ENCODE data around the gene TNFRSF8.
A peak's percentile ranks its signal among the peaks of the same experiment; 100 is the strongest.

TNFRSF8 gene

DNA sequence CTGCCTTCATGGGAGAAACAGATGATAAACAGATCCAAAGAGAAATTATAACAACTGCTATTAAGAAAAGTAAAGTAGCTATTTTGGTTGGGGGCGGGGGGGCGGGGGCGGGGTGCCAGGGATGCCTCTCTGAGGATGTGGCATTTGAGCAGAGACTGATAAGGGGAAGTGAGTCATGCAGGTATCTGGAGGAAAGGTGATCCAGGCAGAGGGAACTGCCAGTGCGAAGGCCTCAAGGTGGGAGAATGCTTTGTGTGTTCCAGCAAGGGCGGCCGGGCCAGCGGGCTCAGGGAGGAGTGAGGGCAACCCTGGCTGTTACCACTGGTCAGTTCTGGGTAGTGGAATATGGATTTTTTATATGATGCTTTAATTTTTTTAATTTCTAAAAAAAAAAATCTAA is 96.7 kb downstream of the TNFRSF8 start:
- no peak for DNase-seq (ENCODE audit: low spot score)

GRCh38 chr1:12161324-12161661 is 98.2 kb downstream of the TNFRSF8 start:
- DNase-seq (ENCODE audit: low spot score) = no peak

- peak; percentile 87 for DNase-seq (ENCODE audit: low spot score)
Observed at GRCh38 chr1:12161662-12162458, 98.8 kb downstream of the TNFRSF8 start.

DNA sequence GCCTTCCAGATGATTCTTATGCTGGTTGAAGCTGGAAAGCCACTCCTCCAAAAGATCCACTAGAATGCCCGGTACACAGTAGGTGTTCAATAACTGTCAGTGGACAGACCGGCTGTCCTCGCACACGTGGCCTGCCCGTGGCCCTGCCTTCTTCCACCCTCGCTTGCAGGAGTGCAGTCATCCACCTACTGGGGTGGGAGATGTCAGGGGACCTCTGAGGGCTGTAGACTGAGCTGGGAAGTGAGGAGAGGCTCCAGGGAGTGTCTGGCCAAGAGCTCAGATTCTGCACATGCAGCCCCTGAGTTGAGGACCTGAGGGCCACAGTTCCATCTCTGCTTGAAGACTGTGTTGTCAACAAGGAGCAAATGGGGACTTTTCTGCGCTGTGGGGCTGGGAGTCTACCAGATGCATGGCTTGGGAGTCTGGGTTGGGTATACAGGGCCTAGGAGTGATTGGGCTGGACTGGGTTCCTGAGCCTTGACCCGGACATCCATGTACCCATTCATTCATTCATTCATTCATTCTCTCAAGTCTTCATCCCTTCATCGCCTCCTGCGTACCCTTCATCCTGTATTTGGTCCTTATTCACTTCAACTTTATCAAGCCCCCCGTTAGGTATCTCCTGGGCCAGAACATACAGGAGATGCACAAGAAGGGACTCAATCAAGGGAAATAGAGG is 99.5 kb downstream of the TNFRSF8 start:
- DNase-seq (ENCODE audit: low spot score) = no peak

DNA sequence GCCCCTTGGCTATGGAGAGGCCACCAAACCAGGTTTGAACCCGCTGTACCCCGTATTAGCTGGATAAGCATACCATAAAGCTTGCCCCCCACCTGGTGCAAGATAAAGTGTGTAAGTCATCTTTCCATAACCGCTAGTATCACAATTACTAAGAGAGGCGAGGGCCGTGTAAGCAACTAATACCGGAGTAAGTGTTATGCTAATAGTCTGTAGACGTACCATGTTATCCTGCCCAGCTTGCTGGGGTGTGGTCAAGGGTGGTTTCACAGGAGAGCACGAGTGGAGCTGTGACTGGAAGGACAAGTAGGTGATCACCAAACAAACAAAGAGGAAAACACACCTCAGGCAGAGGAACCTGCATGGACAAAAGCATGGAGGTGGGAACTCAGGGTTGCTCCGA is 100.1 kb downstream of the TNFRSF8 start:
- DNase-seq (ENCODE audit: low spot score) = no peak

DNA sequence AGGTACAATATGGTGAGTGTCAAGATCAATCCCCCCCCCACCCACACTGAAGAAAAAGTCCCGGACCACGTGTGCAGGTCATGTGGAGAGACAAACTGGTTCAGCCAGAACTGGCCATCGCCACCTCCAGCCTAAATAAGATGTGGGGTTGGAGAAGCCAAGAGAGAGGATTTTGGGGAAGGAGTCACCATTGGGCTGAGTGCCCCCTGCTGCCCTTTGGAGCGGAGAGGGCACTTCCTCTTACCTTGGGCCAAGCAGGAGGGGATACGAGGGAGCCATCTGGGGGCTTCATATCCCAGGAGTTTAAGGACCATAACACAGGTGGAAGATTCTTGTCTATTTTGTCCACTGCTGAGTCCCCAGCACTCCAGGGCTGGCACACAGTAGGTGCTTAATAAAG is 101.1 kb downstream of the TNFRSF8 start:
- no peak for DNase-seq (ENCODE audit: low spot score)

GRCh38 chr1:12165342-12165741 is 102.2 kb downstream of the TNFRSF8 start:
- DNase-seq (ENCODE audit: low spot score) = no peak

GRCh38 chr1:12166834-12167492 is 103.9 kb downstream of the TNFRSF8 start, which contains the start of gene TNFRSF1B:
TSS of gene TNFRSF1B (plus strand) at chr1:12166991. CDS start at chr1:12167092, 101 bp downstream.
- DNase-seq (ENCODE audit: low spot score) = no peak

DNA sequence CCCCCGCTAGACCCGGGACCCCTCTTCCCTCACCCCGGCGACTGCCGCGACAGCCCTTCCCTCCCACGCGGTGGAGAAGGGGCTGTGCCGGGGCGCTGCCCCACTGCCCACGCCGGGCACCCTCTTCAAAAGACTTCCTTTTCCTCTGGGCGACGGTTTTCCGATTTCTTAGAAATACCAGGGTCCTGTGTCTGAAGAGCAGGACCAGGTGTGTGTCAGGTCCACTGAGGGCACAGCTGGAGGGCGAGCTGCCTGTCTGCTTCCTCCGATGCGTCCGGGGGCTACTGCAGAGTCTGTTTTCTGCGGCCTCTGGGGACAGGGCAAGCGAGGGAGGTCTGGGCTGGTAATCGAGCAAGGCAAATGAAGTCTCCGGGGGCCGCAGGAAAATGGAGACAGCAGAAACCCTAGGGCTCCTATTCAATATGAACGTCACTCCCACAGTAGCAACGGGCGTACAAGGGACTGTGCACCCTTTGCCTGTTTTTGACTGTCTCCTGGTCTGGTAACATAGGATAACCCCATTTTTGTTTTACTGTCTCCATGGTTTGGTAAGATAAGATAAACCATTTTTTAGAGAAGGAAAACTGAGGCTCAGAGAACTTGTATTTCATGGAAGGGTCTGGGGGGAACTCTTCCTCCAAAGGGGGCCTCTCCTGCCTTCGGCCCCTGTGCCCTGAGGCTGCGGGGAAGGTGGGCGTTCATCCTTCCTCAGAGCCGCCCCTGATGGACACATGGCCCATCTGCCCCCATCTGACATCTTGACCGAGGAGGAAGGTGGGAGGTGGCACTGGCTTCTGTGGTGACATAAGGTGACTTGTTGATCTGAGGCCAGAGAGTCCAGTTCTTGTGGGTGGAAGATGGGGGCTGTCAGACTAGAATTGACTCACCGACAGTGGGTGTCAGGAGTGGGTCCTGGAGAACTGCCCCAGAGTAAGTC is 104.7 kb downstream of the TNFRSF8 start:
- DNase-seq (ENCODE audit: low spot score) = no peak

GRCh38 chr1:12168451-12169160 is 105.5 kb downstream of the TNFRSF8 start:
- DNase-seq (ENCODE audit: low spot score) = no peak

- no peak for DNase-seq (ENCODE audit: low spot score)
Observed at GRCh38 chr1:12169442-12170135, 106.5 kb downstream of the TNFRSF8 start.

GRCh38 chr1:12170263-12170671 is 107.2 kb downstream of the TNFRSF8 start:
- DNase-seq (ENCODE audit: low spot score) = no peak

DNA sequence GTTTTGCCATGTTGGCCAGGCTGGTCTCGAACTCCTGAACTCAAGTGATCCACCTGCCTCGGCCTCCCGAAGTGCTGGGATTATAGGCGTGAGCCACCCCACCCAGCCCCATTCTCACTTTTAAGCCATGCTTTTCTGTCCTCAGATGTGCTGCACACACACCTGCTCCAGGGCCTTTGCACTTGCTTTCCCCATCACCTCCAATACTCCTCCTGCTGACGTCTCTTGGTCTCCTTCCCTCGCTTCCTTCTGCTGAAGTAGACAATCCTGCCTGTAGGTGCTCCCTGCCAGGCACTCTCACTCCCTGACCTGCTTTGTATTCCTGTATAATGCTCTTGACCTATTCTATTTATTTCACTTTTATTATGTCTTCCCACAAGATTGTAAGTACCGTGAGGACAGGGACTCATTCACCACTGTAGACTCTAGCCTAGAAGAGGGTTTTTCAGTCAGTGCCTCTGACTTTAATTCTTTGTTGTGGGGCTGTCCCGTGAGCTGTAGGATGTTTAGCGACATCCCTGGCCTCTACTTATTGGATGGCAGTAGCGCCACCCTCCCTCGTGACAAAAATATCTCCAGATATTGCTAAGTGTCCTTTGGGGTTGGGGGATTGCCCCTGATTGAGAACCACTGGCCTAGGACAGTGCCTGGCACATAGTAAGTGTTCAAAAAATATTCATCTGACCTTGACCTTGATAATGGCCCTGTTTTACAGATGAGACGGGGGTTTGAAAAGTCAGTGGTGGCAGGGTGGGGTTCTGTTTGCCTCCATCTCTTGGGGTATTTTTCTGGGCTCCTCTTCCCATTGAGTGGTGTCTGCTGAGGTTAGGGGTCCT is 108.3 kb downstream of the TNFRSF8 start:
- DNase-seq (ENCODE audit: low spot score) = no peak

- DNase-seq (ENCODE audit: low spot score) = no peak
Observed at GRCh38 chr1:12172042-12172851, 109.1 kb downstream of the TNFRSF8 start.

GRCh38 chr1:12173041-12173509 is 110.0 kb downstream of the TNFRSF8 start:
- no peak for DNase-seq (ENCODE audit: low spot score)

DNA sequence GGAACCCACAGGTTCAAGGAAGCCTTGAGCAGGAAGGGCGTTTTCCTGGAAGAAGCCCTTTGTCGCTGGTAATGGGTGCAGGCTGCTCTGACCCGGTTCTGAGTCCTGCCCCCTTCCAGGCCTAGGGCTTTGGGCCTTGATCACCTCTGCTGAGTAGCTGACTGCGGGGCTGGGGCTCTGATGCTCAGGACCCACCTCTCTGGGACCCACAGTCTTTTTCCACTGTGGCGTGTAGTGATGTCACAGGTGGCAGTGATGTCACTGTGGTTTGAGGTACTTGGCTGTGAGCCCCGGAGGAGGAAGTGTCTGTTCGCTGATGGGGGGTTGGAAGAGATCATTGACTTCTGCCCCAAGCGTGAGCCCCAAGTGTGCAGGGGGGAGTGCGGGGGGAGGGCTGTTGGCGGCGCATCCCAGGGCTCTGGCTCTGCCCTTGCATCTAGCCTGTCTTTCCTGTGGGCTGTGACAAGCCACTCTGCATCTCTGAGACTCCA is 110.6 kb downstream of the TNFRSF8 start:
- DNase-seq (ENCODE audit: low spot score) = no peak

- no peak for DNase-seq (ENCODE audit: low spot score)
Observed at GRCh38 chr1:12174924-12175810, 112.1 kb downstream of the TNFRSF8 start.

Data from kidney capillary endothelial cell (primary cell).